SU-DHL-6 (cell line): ENCODE results near the gene DISP3.

Experiments
- H2AFZ ChIP-seq: fragments of 200-600 bp; sonication (generic); 2 replicates; pipeline ENCODE4 v1.6.1; 2014; ENCODE audit warnings: low read depth, mild to moderate bottlenecking, moderate library complexity, mixed read lengths, antibody characterized with exemption, low read length; ENCODE audit not compliant: severe bottlenecking
- H3F3A ChIP-seq: fragments of 200-600 bp; shearing (Covaris generic); 2 replicates; pipeline ENCODE4 v1.6.0; 2016; ENCODE audit warnings: antibody characterized with exemption, mild to moderate bottlenecking; ENCODE audit not compliant: insufficient read depth
- H3K27ac ChIP-seq: fragments of 200-600 bp; sonication (generic); 2 replicates; pipeline ENCODE4 v1.5.1; 2016; ENCODE audit warnings: low read depth, mild to moderate bottlenecking, low read length, moderate library complexity, mixed read lengths
- H3K27me3 ChIP-seq: fragments of 200-600 bp; sonication (generic), shearing (Covaris generic); 2 replicates; pipeline ENCODE4 v1.6.0; 2014; ENCODE audit warnings: mild to moderate bottlenecking, low read length
- H3K36me3 ChIP-seq: fragments of 200-600 bp; sonication (generic); 2 replicates; pipeline ENCODE4 v1.6.1; 2014; ENCODE audit warnings: mild to moderate bottlenecking, low read length, mixed read lengths
- H3K4me2 ChIP-seq: fragments of 300-600, 200-600 bp; shearing (Covaris generic), sonication (generic); 2 replicates; pipeline ENCODE4 v1.6.0; 2014; ENCODE audit warnings: low read length, low read depth, mild to moderate bottlenecking; ENCODE audit not compliant: poor library complexity, severe bottlenecking
- H3K4me3 ChIP-seq: fragments of 200-600 bp; sonication (generic); 2 replicates; pipeline ENCODE4 v1.5.1; 2014; ENCODE audit warnings: antibody characterized with exemption, low read length, mild to moderate bottlenecking, mixed read lengths; ENCODE audit not compliant: insufficient read depth, poor library complexity, severe bottlenecking
- H3K79me2 ChIP-seq: fragments of 200-600 bp; sonication (generic); 2 replicates; pipeline ENCODE4 v1.6.1; 2014; ENCODE audit warnings: mild to moderate bottlenecking, low read length, moderate library complexity; ENCODE audit not compliant: insufficient read depth
- H3K9ac ChIP-seq: fragments of 200-600 bp; sonication (generic); 2 replicates; pipeline ENCODE4 v1.7.0; 2014; ENCODE audit warnings: mild to moderate bottlenecking, low read length
- H3K9me2 ChIP-seq: fragments of 200-600 bp; sonication (generic); replicated peaks from 2 replicates; pipeline ENCODE4 v1.6.1; 2014; ENCODE audit warnings: low read length; ENCODE audit not compliant: insufficient read depth
- H3K9me3 ChIP-seq: fragments of 200-600 bp; sonication (generic); 2 replicates; pipeline ENCODE4 v1.6.1; 2014; ENCODE audit warnings: low read length, mixed read lengths; ENCODE audit not compliant: insufficient read depth
- H4K20me1 ChIP-seq: fragments of 200-600 bp; sonication (generic); 2 replicates; pipeline ENCODE4 v1.6.1; 2014; ENCODE audit warnings: low read depth, mild to moderate bottlenecking, antibody characterized with exemption, low read length, moderate library complexity, mixed read lengths
- CTCF ChIP-seq: fragments of 200-600 bp; sonication (generic); IDR thresholded peaks from one replicate; pipeline ENCODE4 v1.5.1; 2017; ENCODE audit warnings: antibody characterized with exemption, mild to moderate bottlenecking, low read length, moderate library complexity; ENCODE audit not compliant: insufficient read depth, poor library complexity, severe bottlenecking
- EZH2phosphoT487 ChIP-seq: fragments of 200-600 bp; sonication (generic), shearing (Covaris generic); conservative IDR thresholded peaks from 2 replicates; pipeline ENCODE4 v1.6.1; 2018; ENCODE audit warnings: mild to moderate bottlenecking, antibody characterized with exemption, low read length, moderate library complexity, mixed read lengths

DISP3 gene

GRCh38 chr1:11570821-11571380 lies 91.9 kb downstream of the DISP3 start:
- no peaks in the 10 kb centered on the region for H3K36me3 ChIP-seq
- no peaks in the 10 kb centered on the region for H4K20me1 ChIP-seq
- H3K27ac ChIP-seq: no peak overlapping the region
- H3K4me3 ChIP-seq: no peak overlapping the region
- no peaks in the 10 kb centered on the region for H3K79me2 ChIP-seq
- no peak for TF ChIP-seq EZH2phosphoT487
- TF ChIP-seq CTCF: no peak
- H3K4me2 ChIP-seq: no peak overlapping the region
- no peak overlapping the region for H3K9ac ChIP-seq
- H3K9me2 ChIP-seq: no peaks in the 10 kb centered on the region
- H3F3A ChIP-seq: no peaks in the 10 kb centered on the region
- H3K27me3 ChIP-seq: no peaks in the 10 kb centered on the region
- H2AFZ ChIP-seq: no peak overlapping the region
- H3K9me3 ChIP-seq: no peaks in the 10 kb centered on the region

- Histone ChIP-seq H4K20me1 (no peaks in the 10 kb centered on the region), H3K9ac (no peak overlapping the region), H3K4me3 (no peak overlapping the region), H3F3A (no peaks in the 10 kb centered on the region), H3K79me2 (no peaks in the 10 kb centered on the region), H3K36me3 (no peaks in the 10 kb centered on the region), H3K9me3 (no peaks in the 10 kb centered on the region), H3K9me2 (no peaks in the 10 kb centered on the region), H3K4me2 (no peak overlapping the region), H3K27ac (no peak overlapping the region), H2AFZ (no peak overlapping the region), H3K27me3 (no peaks in the 10 kb centered on the region)
- TF ChIP-seq EZH2phosphoT487 (no peak), CTCF (peak; percentile 30)
Measured at GRCh38 chr1:11571906-11572616, 93.1 kb downstream of the DISP3 start.

GRCh38 chr1:11573116-11573692 lies 94.2 kb downstream of the DISP3 start:
- TF ChIP-seq CTCF (no peak), EZH2phosphoT487 (no peak)
- Histone ChIP-seq H3K27me3 (no peaks in the 10 kb centered on the region), H3K27ac (no peak overlapping the region), H2AFZ (no peak overlapping the region), H4K20me1 (no peaks in the 10 kb centered on the region), H3F3A (no peaks in the 10 kb centered on the region), H3K4me2 (no peak overlapping the region), H3K36me3 (no peaks in the 10 kb centered on the region), H3K79me2 (no peaks in the 10 kb centered on the region), H3K9me2 (no peaks in the 10 kb centered on the region), H3K9ac (no peak overlapping the region), H3K4me3 (no peak overlapping the region), H3K9me3 (no peaks in the 10 kb centered on the region)
